GM21825 (cell line): ENCODE data around the gene DRGX.

Experiments used
- ATAC-seq: cut with Tn5 transposase; IDR thresholded peaks from one replicate; pipeline ENCODE4 v1.9.1; 2021; ENCODE audit warnings: mild to moderate bottlenecking, moderate library complexity; ENCODE audit not compliant: unreplicated experiment

The DRGX gene

GRCh38 chr10:49323171-49323895 lies 72.6 kb downstream of the DRGX start:
- ATAC-seq, result no peak

- ATAC-seq, result no peak
Observed at GRCh38 chr10:49322371-49323170, 73.3 kb downstream of the DRGX start.

- ATAC-seq, result no peak
Observed at GRCh38 chr10:49321021-49321420, 74.9 kb downstream of the DRGX start.

- no peak for ATAC-seq
Observed at GRCh38 chr10:49320191-49320590, 75.7 kb downstream of the DRGX start.

GRCh38 chr10:49319206-49319605 lies 76.7 kb downstream of the DRGX start:
- ATAC-seq, result no peak

GRCh38 chr10:49318755-49319154 lies 77.1 kb downstream of the DRGX start:
- no peak for ATAC-seq

- no peak for ATAC-seq
Observed at GRCh38 chr10:49318028-49318427, 77.9 kb downstream of the DRGX start.

GRCh38 chr10:49314806-49315205 lies 81.1 kb downstream of the DRGX start:
- no peak for ATAC-seq
